Stimulated activated CD8-positive, alpha-beta memory T cell treated with anti-CD3 and anti-CD28 coated beads, Interleukin-4, amount 100 ng/mL, for 24 hours (primary cell): ENCODE results near the gene RGR.

Experiments used
- DNase-seq: peaks from one replicate; pipeline ENCODE4 v3.0.0-alpha.2; 2020; ENCODE audit warnings: low read depth

RGR gene

DNA sequence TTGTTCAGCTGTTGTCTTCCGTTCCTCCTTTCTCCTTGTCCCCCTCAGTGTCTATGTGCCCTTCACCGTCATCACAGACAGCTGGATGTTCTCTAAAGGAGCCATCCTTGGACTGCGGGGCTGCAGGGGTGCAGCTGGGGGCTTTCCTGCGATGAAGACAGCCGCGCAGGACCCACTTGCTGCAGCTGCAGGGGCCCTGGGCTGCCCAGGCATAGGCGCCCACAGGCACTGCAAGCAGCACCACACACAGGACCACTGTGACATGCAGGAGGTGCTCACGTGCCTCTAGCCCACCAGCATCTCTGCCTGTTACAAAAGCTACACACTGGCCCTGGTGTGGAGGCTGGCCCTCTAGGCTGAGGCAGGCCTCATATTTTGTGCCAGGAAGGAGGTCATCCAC is 22.9 kb upstream of the RGR start:
- no peak for DNase-seq

DNA sequence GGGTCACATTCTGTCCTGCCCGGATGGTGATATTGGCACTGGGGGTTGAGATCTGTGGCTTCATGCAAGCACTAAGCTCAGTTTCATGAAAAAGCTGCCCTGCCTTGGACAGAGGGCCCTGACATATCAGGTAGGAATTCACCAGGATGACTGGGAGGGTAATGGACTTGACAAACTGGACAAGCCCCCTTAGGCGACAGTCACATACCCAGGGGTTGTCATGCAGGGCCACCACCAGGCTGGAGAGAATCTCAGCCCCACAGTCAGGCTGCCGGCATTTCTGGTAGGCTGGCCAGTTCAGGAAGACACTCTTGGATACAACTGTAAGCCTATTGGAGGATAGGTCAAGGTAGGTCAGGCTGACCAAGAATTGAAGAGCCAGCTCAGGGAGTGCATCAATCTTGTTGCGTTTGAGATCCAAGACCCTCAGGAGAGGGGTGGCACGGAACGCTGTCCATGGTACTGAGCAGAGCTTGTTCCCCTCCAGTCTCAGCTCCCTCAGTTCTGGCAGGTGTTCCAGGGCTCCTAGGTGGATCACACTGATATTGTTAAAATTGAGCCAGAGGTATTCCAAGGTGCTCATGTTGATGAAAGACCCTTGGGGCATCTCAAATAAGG is 20.3 kb upstream of the RGR start:
- no peak for DNase-seq

DNA sequence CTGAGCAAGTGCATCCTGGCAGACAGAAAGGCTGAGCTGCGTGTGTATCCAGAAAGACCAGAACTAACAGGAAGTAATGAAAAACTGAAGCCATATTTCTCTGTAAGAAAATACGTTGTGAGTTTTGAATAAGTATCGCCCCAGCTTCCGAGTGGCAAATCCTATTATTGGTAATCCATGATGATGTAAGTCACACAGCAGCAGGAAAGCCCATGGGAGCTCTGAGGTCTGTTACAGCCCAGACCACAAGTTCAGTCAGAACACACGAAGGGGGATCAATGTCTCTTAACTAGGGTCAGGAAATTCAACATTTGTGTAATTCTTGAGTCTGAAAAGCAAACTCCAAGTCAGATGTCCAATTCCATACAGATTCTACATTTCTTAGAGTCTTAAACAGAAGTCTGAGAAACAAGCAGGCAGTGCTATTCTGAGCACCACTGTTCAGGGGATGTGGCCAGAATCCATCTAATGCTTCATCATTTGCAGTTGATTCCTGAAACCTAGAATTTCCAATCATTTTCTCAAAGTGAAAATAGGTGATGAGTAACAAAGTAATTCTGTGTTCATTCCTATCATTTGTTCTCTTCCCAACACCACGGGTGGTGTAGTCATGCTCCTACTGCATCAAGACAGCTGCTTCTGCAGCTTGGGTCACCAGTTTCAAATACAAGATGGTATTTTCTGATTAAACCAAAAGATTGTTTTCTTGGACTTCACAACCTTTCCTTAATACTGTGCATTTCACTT is 19.3 kb upstream of the RGR start, which contains the start of gene LRIT2:
LRIT2 (minus strand) TSS at position 118 of the 747 bp plus-strand sequence; CDS start at position 94, 24 bp downstream.
- no peak for DNase-seq

DNA sequence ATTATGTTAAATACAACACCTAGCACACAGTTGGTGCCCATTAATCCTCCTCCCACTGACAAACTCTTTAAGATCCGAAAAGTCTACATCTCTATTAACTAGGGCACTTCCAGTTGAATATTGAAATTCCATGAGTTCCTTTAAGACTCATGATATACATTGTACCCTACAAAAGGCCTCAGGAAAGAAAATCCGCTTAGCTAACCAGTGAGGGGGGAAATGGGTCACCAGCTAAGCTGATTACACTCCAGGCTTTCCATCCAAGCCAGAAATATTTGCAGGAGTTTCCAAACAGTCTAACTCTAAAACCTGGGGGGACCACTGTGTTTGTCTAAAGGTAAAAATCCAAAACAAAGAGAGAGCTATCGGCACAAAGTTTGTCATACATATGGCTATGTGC is 18.2 kb upstream of the RGR start:
- DNase-seq, result no peak

DNA sequence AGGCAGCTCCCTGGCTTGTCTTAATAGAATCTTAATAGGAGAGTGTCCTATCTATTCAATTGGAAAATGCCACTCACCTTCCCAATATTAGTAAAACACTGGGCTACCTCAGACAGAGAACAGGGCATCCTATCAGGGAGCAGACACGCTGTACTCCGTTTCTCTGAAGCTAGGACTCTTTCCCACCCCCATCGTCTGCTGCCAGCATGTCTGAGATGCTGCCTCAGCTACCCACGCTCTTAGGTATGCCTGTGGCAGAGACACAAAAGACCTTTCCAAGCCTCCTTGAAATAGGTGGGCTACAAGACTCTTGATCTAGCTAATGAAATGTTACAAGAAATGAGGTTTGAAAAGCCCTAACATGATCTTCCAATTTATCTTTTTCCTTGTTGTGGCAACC is 17.0 kb upstream of the RGR start:
- DNase-seq, result no peak

DNA sequence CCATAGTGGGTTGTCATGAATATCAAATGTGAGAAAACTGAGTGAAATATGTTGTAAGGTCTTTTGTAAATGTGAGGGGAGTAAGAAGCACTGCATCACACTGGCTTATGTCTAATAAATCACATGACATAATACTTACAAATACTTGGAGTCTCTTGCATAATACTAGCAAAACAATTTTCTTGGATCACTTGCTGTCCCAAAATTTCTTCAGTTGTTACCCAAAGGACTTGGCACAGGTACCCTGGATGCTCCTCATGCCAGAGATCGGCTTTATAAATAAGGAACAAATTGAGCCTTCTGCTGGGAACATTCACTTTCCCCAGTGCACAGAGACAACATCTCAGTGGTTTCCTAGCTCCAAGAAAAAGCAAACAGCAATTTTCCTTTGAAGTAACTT is 14.5 kb upstream of the RGR start:
- no peak for DNase-seq

DNA sequence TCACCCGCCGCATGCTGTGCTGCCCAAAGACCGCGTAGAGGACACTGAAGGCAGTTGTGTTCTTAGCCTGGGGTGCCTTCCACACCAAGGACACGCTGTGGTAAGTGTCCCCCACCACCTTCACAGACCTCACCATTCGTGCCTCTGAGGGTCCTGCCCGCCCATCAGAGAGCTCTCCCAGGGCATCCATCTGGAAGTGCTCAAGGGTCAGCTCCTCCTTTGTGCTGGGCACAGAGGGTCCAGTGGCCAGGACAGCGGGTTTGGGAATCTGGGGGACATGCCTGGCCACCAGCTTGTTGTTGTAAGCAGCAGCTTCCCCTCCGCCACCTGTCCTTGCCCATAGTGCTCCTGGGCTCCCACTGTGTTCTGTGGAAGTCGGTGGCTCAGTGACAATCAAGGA is 12.5 kb upstream of the RGR start:
- no peak for DNase-seq

DNA sequence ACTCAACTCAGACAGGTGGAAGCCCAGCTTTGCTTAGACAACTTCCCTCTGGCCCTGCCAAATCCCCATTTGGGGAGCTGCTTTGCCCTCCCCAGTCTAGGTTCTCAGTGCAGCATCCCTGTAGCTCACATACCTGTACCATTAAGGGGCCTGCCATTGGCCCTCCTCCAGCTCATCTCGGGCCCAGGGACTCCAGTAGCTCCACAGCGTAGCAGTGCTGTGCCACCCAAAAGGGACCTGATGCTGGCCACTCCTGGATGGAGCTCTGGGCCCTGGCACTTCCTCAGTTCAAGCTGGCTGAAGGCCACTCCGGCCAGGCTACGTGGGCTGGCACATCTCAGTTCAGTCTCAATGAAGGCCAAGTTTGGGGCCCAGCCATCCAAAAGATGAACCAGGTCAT is 10.9 kb upstream of the RGR start:
- DNase-seq, result no peak

DNA sequence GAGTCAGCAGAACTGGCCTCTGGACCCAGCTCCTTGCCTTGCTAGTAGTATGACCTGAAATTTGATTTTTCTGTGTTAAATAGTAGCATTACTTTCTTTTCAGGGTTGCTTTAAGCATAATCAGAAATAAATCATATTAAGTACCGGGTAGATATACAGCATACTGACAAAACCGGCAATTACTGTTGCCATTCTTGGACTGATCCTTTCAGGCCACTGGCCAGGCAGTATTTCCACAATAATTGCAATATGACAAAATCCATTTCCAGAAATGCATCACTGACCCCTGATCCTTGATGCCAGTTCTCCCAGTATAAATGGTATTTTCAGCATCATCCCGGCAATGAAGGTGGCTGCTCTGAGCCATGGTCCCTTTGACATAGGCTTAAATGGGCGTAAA is 10.4 kb upstream of the RGR start:
- no peak for DNase-seq

DNA sequence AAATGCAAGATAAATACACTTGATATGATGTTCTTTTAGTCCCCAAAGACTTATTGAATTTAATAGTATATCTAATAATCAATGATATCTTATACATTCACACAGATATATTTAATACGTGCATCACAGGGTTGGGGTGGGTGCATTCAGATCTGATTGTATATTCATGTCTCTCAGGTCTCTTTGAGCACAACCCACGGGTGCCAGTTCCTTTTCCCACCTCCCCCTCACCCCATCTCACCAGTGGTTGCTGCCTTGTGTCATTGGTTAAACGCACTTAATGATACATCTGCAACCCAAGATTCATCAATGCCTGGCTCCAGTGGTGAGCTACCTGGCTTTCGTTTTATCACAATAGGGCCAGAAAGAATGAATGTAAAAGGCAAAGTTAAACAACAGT is 9.8 kb upstream of the RGR start:
- no peak for DNase-seq

DNA sequence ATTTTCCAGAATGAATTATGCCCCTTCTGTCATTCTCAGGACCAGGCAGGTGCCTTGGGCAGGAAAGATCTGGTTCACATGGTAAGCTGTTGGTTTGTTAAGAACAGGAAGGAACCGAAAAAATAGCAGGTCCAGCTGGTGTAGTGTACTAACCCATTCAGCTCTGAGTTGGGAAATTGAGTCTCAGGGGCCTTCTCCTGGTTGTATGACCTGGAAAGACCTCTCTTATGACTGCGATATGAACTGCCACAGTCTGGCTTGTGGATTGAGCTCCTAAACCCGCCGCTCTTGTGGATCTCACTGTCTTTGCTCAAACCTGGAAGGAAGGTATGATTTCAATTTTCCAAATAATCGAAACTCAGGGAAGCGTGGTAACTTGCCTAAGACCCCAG is 8.1 kb upstream of the RGR start:
- DNase-seq, result no peak

DNA sequence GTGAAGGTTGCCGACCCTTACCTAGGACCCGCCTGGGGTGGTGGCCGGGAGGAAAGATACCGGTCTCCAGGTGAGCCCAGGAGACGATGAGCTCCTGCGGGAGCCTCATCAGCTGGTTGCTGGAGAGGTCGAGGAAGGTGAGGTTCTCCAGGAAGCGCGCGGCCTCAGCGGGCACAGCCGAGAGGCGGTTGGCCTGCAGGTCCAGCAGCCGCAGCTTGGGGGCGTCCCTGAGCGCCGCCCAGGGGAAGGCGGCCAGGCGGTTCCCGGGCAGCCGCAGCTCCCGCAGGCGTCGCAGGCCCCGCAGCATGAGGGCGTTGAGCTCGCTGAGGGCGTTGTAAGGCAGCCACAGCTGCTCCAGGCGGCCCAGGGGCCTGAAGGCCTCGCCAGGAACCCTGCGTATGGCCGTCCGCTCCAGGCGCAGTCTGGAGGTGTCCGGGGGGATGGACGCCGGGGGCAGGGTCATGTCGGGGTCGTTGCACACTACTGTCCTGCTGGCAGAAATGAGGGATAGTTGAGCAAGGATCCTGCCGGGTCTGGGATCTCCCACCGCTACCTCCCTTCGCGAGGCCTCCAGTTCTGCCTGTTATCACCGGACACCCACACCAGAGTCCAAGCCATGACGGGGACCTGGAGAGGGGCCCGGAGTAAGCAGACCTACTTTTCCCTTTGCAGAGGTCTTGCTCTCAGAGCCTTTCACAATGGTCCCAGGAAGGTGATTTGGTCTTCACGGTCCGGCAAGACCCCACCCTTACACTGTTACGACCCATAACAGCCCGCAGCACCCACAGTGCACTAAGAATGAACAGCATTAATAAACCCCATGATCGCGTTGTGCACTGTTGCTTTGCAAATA is 7.4 kb upstream of the RGR start:
- no peak for DNase-seq

DNA sequence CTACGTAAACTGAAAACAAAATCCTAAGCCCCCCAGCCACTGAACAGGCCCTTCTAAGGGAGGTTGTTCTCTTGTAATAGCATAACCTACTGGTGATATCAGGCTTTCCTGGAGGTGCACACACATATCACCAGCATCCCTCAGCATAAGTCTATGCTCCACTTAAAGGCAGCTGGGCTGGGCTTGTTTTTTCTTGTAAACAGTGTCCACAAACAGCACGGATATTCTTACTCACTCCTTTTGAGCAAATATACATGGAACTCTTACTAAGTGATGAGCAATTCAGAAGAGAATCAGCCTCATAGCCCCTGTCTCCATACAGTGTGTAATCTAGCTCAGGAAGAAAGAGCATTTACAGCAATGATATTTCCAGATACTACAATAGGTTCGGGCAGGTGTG is 5.9 kb upstream of the RGR start:
- DNase-seq, result no peak

DNA sequence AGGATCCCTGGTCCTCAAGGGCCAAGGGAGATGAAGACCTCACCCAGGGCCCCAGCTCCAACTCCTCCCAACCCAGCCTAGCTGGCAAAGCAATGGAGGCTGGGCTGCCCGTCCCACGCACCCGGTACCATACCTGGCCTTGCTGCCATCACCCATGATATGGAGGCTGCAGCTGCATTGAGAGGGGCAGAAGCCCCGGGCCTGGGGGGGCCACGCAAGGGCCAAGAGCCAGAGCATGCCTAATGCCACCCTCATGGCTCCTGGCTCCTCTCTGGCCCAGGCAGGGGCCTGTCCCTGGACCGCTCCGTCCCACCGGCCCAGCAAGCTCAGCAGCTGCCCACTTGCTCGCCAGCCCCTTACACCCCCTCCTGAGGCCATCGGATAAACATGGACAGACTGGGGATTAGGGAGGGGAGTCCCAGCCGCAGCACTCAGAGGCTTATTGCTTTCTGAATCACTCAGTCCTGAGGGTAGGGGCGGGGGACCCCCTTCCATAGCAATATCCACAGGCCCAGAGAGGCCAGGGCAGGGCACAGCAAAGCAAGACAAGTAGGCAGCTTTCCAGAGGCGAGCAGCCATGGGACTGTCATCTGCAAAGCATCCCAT is 3.6 kb upstream of the RGR start, which contains the start of gene LRIT1:
LRIT1 (minus strand) TSS at position 362 of the 606 bp plus-strand sequence; CDS start at position 255, 107 bp downstream.
- DNase-seq, result no peak

DNA sequence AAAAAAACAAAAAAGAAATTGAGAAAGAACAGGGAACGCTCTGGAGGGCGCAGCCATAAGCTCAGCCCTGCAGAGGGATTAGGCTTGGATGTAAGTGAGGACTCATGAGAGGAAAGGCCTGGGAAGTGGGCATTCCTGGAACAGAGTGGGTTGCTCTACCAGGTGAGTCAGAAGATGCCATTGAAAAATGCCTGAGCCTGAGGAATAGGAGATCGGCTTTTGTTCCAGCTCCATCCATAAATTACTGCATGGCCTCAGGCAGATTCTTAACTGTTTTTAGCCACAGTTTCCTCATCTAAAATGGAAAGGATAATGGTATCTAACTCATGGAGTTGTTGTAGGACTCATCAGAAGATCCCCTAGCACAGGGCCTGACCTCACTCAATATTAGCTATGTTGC is 1.1 kb upstream of the RGR start:
- no peak for DNase-seq

DNA sequence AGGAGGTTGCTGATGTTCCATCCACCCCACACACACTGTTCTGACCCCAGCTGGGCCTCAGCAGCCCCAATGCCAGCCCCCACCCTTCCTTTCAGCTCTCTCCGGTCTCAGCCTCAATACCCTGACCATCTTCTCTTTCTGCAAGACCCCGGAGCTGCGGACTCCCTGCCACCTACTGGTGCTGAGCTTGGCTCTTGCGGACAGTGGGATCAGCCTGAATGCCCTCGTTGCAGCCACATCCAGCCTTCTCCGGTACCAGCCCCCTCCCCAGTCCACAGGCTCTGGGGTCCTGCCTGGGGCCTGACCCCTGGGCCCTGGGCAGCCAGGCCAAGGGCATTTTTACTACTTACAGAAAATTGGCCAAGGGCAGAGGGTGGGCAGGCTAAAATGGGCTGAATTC is 2.6 kb downstream of the RGR start:
- DNase-seq, result no peak

DNA sequence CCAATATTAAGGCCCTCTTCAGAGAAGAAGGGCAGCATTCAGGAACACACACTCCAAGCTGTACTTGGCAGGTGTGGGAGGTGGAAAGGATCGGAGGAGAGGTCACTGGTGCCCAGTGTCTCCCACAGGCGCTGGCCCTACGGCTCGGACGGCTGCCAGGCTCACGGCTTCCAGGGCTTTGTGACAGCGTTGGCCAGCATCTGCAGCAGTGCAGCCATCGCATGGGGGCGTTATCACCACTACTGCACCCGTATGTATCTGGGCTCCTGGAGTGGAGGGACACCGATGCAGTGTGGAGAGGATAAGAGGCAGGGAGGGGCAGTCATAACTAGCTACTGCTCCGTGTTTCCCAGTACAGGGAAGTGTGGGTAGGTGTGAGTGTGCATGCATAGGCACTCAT is 3.9 kb downstream of the RGR start:
- DNase-seq, result no peak

DNA sequence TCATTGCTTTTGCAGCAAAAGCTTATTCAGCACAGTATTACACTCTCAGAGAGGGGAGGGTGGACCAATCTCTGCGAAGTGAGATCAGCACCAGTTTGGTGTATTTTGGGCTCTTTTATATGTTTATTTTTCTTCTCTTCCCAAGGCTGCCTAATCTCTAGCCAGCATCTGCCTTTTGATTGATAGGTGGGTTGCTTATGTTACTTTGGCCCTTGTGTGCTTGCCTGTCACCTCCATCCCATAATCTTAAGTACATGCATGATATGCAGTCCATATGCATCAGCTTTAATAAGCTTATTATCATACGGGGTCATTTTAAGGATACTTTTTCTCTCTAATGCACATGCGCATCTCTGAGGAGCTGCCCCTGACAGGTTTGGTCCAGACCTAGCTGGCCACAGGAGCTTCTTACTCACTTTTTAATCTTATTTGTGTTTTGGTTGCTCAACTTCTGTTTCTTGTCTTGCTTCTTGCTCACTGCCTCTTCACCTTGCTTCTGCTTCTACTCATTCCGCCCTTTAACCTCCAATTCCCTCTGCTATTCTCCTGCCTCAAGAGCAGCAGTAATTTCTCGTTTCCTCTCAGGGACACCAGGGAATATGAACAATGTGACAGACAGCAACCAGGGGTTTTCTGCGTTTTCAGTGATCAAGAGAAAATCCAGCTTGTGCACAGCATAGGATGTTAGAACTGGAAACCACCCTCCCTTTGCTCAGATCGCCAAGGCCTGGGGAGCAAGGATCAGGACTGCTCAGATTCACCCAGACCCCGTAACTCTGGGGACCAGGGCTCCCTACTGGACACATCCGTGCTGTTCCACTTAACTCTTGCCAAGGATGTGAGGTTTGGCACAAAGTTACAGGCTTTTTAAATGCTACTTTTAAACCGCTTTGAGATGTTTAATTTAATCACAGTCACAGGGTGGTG is 10.0 kb downstream of the RGR start:
- no peak for DNase-seq

DNA sequence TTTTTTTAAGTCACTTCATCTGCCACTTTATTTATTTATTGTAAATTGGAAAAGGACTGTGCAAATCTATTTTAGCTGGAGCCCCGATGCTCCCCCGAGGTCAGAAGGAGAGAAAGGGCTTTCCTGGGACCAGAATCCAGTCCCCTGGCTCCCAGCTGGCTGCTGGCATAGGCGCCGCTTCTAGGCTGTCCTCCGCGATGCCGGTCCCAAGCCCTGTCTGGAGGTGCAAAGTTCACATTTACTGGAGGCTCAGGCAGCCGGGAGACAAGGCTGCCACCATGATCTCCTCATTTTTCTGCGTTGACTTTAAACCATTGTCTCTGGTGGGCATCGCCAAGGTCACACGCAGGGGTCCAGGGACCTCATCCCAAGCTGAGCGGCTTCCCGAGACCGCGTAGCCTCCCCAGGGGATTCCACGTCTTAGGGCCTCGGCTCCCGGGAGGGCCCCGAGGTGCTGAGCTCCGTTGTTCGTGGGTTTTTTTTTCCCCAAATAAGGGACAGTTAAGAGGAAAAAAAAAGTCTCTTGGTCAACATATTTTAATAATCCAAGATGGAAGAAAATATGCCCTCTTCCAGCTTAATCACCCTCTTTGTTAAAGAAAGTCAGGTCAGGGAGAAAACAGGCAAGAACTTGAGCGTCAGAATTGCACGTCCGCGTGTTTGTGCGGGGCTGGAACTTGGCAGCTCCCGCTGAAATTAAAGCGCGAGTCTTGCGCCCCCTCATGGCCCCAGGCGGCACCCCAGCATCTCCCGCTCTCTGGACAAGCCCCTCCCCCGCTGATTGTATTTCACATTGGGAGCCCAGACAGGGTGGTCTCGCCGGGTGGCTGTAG is 11.9 kb downstream of the RGR start:
- peak; percentile 42 for DNase-seq

DNA sequence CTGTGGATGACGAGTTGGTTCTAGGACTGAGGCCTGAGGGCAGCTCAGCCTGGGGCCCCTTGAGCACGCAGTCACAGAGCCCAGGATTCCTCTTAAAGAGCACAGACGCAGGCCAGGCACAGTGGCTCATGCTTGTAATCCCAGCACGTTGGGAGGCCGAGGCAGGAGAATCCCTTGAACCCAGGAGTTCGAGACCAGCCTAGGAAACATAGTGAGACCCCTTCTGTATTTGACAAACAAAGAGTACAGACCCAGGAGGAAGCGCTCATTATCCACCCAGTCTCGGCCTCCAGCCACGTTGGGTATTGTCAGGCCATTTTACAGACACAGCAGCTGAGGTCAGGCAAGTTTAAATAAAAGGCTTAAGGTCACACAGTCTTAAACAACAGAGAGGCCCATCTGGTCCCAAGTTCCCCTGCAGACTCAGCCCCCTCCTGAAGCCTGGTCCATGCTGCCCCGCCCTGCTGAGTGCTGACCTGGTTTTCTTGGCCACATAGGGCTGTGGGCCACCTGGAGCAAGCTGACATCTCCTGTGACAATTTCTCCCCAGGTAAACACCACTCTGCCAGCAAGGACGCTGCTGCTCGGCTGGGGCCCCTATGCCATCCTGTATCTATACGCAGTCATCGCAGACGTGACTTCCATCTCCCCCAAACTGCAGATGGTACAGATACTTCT is 12.6 kb downstream of the RGR start:
- DNase-seq, result no peak
